OCI-LY1 (cell line): ENCODE data around the gene ZBTB7A.

Source experiments
- EZH2 ChIP-seq: fragments of 200-600 bp; sonication (generic), shearing (Covaris generic); IDR thresholded peaks from 2 replicates; pipeline ENCODE4 v1.8.0; 2017; ENCODE audit warnings: borderline replicate concordance, mixed run types, mild to moderate bottlenecking, antibody characterized with exemption, low read length, moderate library complexity, mixed read lengths
- TF ChIP-seq, protein P1 (sequence below): fragments of 200-600 bp; sonication (generic), shearing (Covaris generic); IDR thresholded peaks from 2 replicates; pipeline ENCODE4 v1.5.1; 2017; ENCODE audit warnings: mild to moderate bottlenecking, antibody characterized with exemption, low read length, moderate library complexity, mixed read lengths

DNA sequence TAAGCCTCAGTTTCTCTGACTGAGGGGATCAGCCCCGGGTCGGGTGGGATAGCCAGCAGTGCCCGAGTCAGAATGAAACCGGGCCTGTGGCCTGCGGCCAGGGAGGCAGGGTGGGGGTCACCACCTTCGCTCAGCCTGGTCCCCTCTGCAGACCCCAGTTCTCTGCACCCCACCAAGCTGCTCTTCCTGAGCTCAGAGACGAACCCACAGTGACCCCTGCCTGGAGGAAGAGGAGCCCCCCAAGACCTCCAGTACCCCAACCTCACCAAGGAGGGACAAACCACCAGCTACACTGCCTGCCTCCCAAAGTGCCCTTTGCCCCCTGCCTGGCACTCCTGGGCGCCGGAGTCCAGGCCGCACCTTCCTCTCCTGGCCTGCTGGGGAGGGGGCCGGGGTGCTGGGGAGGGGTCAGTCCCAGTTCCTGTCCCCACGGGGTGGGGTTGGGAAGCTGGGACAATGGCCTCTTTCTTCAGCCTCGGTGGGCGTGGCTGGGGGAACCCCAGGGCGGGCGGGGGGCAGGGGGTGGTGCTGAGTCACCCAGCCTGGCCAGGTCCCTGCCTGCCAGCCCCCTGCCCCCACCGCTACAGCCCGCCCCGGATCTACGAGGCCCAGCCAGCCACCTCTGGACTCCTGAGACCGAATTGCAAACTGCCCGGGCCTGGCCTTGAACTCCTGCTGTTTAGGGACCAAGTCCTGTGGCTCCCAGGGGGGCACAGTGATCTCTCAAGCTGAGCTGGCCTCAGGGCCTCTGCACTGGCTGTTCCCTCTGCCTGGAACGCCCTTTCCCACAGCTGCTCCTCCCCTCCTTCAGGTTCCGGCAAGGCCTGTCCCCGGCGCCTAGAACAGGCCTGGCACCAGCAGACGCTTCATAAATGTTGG lies 14.3 kb downstream of the ZBTB7A start:
- TF ChIP-seq, protein P1, sequence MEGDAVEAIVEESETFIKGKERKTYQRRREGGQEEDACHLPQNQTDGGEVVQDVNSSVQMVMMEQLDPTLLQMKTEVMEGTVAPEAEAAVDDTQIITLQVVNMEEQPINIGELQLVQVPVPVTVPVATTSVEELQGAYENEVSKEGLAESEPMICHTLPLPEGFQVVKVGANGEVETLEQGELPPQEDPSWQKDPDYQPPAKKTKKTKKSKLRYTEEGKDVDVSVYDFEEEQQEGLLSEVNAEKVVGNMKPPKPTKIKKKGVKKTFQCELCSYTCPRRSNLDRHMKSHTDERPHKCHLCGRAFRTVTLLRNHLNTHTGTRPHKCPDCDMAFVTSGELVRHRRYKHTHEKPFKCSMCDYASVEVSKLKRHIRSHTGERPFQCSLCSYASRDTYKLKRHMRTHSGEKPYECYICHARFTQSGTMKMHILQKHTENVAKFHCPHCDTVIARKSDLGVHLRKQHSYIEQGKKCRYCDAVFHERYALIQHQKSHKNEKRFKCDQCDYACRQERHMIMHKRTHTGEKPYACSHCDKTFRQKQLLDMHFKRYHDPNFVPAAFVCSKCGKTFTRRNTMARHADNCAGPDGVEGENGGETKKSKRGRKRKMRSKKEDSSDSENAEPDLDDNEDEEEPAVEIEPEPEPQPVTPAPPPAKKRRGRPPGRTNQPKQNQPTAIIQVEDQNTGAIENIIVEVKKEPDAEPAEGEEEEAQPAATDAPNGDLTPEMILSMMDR: no peak
- no peak for TF ChIP-seq EZH2
